GM12891 (cell line): ENCODE data around the gene ZKSCAN2.

Source experiments
- DNase-seq: peaks from one replicate; pipeline ENCODE4 v3.0.0; 2011; ENCODE audit warnings: low spot score; ENCODE audit not compliant: insufficient read length
- FAIRE-seq: peaks from 2 replicates; lab custom pipeline; 2011; peaks lifted over from hg19 to GRCh38; lab: Jason Lieb, UNC
- PAX5 ChIP-seq: IDR thresholded peaks from 2 replicates; pipeline ENCODE4 v1.6.1; 2011; ENCODE audit warnings: low read length, moderate library complexity, mild to moderate bottlenecking; ENCODE audit not compliant: insufficient read depth, severe bottlenecking
- POLR2A ChIP-seq: IDR thresholded peaks from 2 replicates; pipeline ENCODE4 v1.6.1; 2011; ENCODE audit warnings: low read depth, low read length, control low read depth
- POLR2AphosphoS5 ChIP-seq: IDR thresholded peaks from 2 replicates; pipeline ENCODE4 v1.6.1; 2011; ENCODE audit warnings: low read depth, low read length, control low read depth
- POU2F2 ChIP-seq: IDR thresholded peaks from 2 replicates; pipeline ENCODE4 v1.6.1; 2011; ENCODE audit warnings: low read depth, mild to moderate bottlenecking, control low read depth, low read length, moderate library complexity
- SPI1 ChIP-seq: IDR thresholded peaks from 2 replicates; pipeline ENCODE4 v1.6.1; 2011; ENCODE audit warnings: low read depth, low read length, control low read depth
- TAF1 ChIP-seq: IDR thresholded peaks from 2 replicates; pipeline ENCODE4 v1.6.1; 2011; ENCODE audit warnings: low read depth, low read length, control low read depth

The ZKSCAN2 gene

GRCh38 chr16:25269879-25270278 is 12.2 kb upstream of the ZKSCAN2 start:
- TF ChIP-seq POU2F2 = no peak
- TF ChIP-seq POLR2A = no peak
- no peak for TF ChIP-seq TAF1
- no peak for TF ChIP-seq POLR2AphosphoS5
- no peak for TF ChIP-seq PAX5
- TF ChIP-seq SPI1 = no peak
- FAIRE-seq = no peak
- no peak for DNase-seq

GRCh38 chr16:25265968-25266367 is 8.3 kb upstream of the ZKSCAN2 start:
- FAIRE-seq (no peak), DNase-seq (no peak)
- no peak for TF ChIP-seq POU2F2
- TF ChIP-seq SPI1 = no peak
- no peak for TF ChIP-seq PAX5
- no peak for TF ChIP-seq POLR2A

- no peak for FAIRE-seq
- DNase-seq = no peak
- TF ChIP-seq SPI1 (no peak), PAX5 (no peak), POU2F2 (no peak), POLR2AphosphoS5 (no peak), POLR2A (no peak), TAF1 (no peak)
Observed at GRCh38 chr16:25264597-25264996, 7.0 kb upstream of the ZKSCAN2 start.

GRCh38 chr16:25260416-25260815 is 2.8 kb upstream of the ZKSCAN2 start:
- FAIRE-seq = no peak
- no peak for DNase-seq
- TF ChIP-seq PAX5 (no peak), TAF1 (no peak), POLR2AphosphoS5 (no peak), POU2F2 (no peak), POLR2A (no peak), SPI1 (no peak)

- TF ChIP-seq TAF1 = no peak
- DNase-seq (no peak), FAIRE-seq (no peak)
Observed at GRCh38 chr16:25258861-25259179, 1.2 kb upstream of the ZKSCAN2 start.

- DNase-seq = peak; percentile 59
- FAIRE-seq = peak; percentile 66
Observed at GRCh38 chr16:25257956-25258860, 563 bp upstream of the ZKSCAN2 start.

GRCh38 chr16:25256695-25257469 is 763 bp downstream of the ZKSCAN2 start:
- DNase-seq (no peak), FAIRE-seq (no peak)
- no peak for TF ChIP-seq SPI1
- TF ChIP-seq PAX5 = no peak
- no peak for TF ChIP-seq POLR2A
- no peak for TF ChIP-seq POLR2AphosphoS5
- no peak for TF ChIP-seq TAF1
- no peak for TF ChIP-seq POU2F2

More at GRCh38 chr16:25257956-25258860, 563 bp upstream of the ZKSCAN2 start:
- TF ChIP-seq POU2F2 (peak; percentile 89), SPI1 (peak; percentile 51), POLR2AphosphoS5 (peak; percentile 86), TAF1 (peak; percentile 86), POLR2A (peak; percentile 79), PAX5 (no peak)

- no peak for FAIRE-seq
- no peak for DNase-seq
- TF ChIP-seq POU2F2 (no peak), TAF1 (no peak), POLR2A (no peak), PAX5 (no peak), POLR2AphosphoS5 (no peak), SPI1 (no peak)
Observed at GRCh38 chr16:25253322-25253721, 4.3 kb downstream of the ZKSCAN2 start.

- DNase-seq (no peak), FAIRE-seq (no peak)
- TF ChIP-seq POLR2AphosphoS5 = no peak
Observed at GRCh38 chr16:25250467-25250866, 7.2 kb downstream of the ZKSCAN2 start.

- DNase-seq (no peak), FAIRE-seq (no peak)
- no peak for TF ChIP-seq POU2F2
- no peak for TF ChIP-seq POLR2AphosphoS5
- TF ChIP-seq SPI1 = no peak
- TF ChIP-seq TAF1 = no peak
- no peak for TF ChIP-seq POLR2A
- TF ChIP-seq PAX5 = no peak
Observed at GRCh38 chr16:25235991-25236390, 21.7 kb downstream of the ZKSCAN2 start.
